Activated CD4-positive, alpha-beta T cell treated with anti-CD3 and anti-CD28 coated beads, Interleukin-2, amount 50 U/mL, for 24 hours (primary cell): Measurements from ENCODE around the gene TRIM47.
"Not testable (repeated sequence)": the region's sequence is repeated elsewhere in the genome, so short reads cannot be mapped to it uniquely, and the experiment has no call there.

ENCODE experiments used
- DNase-seq, 2 donors: peaks; one replicate each; pipeline ENCODE4 v3.0.0-alpha.2; 2020; ENCODE audit warnings: low read depth in 1 of 2, low spot score in 1 of 2

TRIM47 gene

GRCh38 chr17:75892556-75893224, 14.3 kb upstream of the TRIM47 start:
- no peak for DNase-seq

GRCh38 chr17:75891605-75892555, 13.5 kb upstream of the TRIM47 start:
- DNase-seq, result no peak

GRCh38 chr17:75891022-75891604, 12.7 kb upstream of the TRIM47 start:
- no peak for DNase-seq

GRCh38 chr17:75889454-75889853, 11.1 kb upstream of the TRIM47 start:
- DNase-seq, result no peak

- DNase-seq, result no peak
Observed at GRCh38 chr17:75888484-75888883, 10.1 kb upstream of the TRIM47 start.

GRCh38 chr17:75885860-75886259, 7.5 kb upstream of the TRIM47 start:
- DNase-seq, result not testable (repeated sequence)

- no peak for DNase-seq
Observed at GRCh38 chr17:75885431-75885830, 7.0 kb upstream of the TRIM47 start.

- no peak for DNase-seq
Observed at GRCh38 chr17:75881678-75882454, 3.5 kb upstream of the TRIM47 start.

GRCh38 chr17:75880266-75880665, 1.9 kb upstream of the TRIM47 start:
- DNase-seq, result no peak

- DNase-seq, result peak; percentile 35 to 45
Observed at GRCh38 chr17:75877752-75878173, 618 bp downstream of the TRIM47 start.

GRCh38 chr17:75876938-75877751, 1.2 kb downstream of the TRIM47 start:
- no peak for DNase-seq

GRCh38 chr17:75876190-75876937, 2.0 kb downstream of the TRIM47 start:
- peak; percentile 24 to 41 for DNase-seq

- DNase-seq, result no peak
Observed at GRCh38 chr17:75875940-75876189, 2.5 kb downstream of the TRIM47 start.

GRCh38 chr17:75875182-75875939, 3.0 kb downstream of the TRIM47 start:
- no peak for DNase-seq

- no peak for DNase-seq
Observed at GRCh38 chr17:75874323-75875181, 3.8 kb downstream of the TRIM47 start.

- DNase-seq, result no peak
Observed at GRCh38 chr17:75873587-75874322, 4.6 kb downstream of the TRIM47 start.
